A673 (cell line): Measurements from ENCODE around the gene SEMA5A. TPM values are rescaled to one million over a fixed set of nuclear protein-coding genes. Genes with fewer than 3 reads are reported as not detected.

Experiments
- BruUV-seq: library from RNA; stranded (reverse); fragments of 400-500 nt; replicated peaks from 2 replicates; lab custom pipeline; 2021; lab: Mats Ljungman, UMichigan
- CTCF ChIA-PET: fragments of 300-600 bp; sonication (Branson Sonifier 250); formaldehyde crosslinking; loops from one replicate; lab custom pipeline; 2022; ENCODE audit warnings: antibody characterized with exemption; lab: Charles Lee
- POLR2A ChIA-PET: fragments of 300-600 bp; sonication (Branson Sonifier 250); formaldehyde crosslinking; loops from one replicate; lab custom pipeline; 2022; ENCODE audit warnings: antibody characterized with exemption; ENCODE audit not compliant: low non-redundant PET; lab: Charles Lee
- DNase-seq: peaks from one replicate; pipeline ENCODE4 v3.0.0-alpha.2; 2015; ENCODE audit warnings: low spot score
- H3K27ac ChIP-seq: fragments of 200-600 bp; sonication (generic); 2 replicates; pipeline ENCODE4 v1.5.1; 2016; ENCODE audit warnings: mixed run types, low read depth, mild to moderate bottlenecking, mixed read lengths, antibody characterized with exemption, low read length; ENCODE audit not compliant: poor library complexity, severe bottlenecking
- H3K27me3 ChIP-seq: fragments of 200-600 bp; sonication (generic); replicated peaks from 2 replicates; pipeline ENCODE4 v1.6.1; 2017; ENCODE audit warnings: mixed run types, low read depth, mild to moderate bottlenecking, mixed read lengths, antibody characterized with exemption, low read length; ENCODE audit not compliant: insufficient read depth, poor library complexity
- H3K36me3 ChIP-seq: fragments of 200-600 bp; sonication (generic); 2 replicates; pipeline ENCODE4 v1.6.1; 2016; ENCODE audit warnings: mixed run types, mild to moderate bottlenecking, mixed read lengths, antibody characterized with exemption, low read length; ENCODE audit not compliant: insufficient read depth, poor library complexity, severe bottlenecking
- H3K4me1 ChIP-seq: fragments of 200-600 bp; sonication (generic); 2 replicates; pipeline ENCODE4 v1.6.1; 2017; ENCODE audit warnings: mixed run types, mild to moderate bottlenecking, mixed read lengths, antibody characterized with exemption, low read length; ENCODE audit not compliant: insufficient read depth, poor library complexity, severe bottlenecking
- H3K4me3 ChIP-seq: fragments of 200-600 bp; sonication (generic); 2 replicates; pipeline ENCODE4 v1.5.1; 2016; ENCODE audit warnings: low read depth, mixed run types, mild to moderate bottlenecking, mixed read lengths, low read length; ENCODE audit not compliant: poor library complexity, severe bottlenecking
- H3K9me3 ChIP-seq: fragments of 200-600 bp; sonication (generic); 2 replicates; pipeline ENCODE4 v1.6.1; 2016; ENCODE audit warnings: mixed run types, low read depth, mild to moderate bottlenecking, mixed read lengths, antibody characterized with exemption, low read length; ENCODE audit not compliant: poor library complexity, severe bottlenecking
- EZH2 ChIP-seq: fragments of 200-600 bp; sonication (generic); IDR thresholded peaks from 2 replicates; pipeline ENCODE4 v1.6.1; 2017; ENCODE audit warnings: borderline replicate concordance, low read depth, mild to moderate bottlenecking, mixed read lengths, antibody characterized with exemption, low read length; ENCODE audit not compliant: poor library complexity, severe bottlenecking
- intact Hi-C: fragments of 100-400 bp; cut with micrococcal nuclease; formaldehyde crosslinking; loops from one replicate; pipeline ENCODE4 v1.10.0; 2022; ENCODE audit not compliant: unreplicated experiment
- total RNA-seq: library from RNA; stranded (reverse); gene quantifications from 2 replicates; pipeline ENCODE4 v1.2.3, GENCODE V29; 2021
- TF ChIP-seq, protein P1 (sequence below): fragments of 300-800, 200-600 bp; sonication (generic); conservative IDR thresholded peaks from 2 replicates; pipeline ENCODE4 v1.5.1; 2017; ENCODE audit warnings: low read depth, mild to moderate bottlenecking, antibody characterized with exemption, low read length, moderate library complexity, mixed read lengths

Gene SEMA5A
- total RNA-seq, 1 experiment from 2014 or later = 0.17 TPM

GRCh38 chr5:9395706-9396105, 150.2 kb downstream of the SEMA5A start:
- H3K27ac ChIP-seq = no peak overlapping the region
- CTCF ChIA-PET = no interaction called here

DNA sequence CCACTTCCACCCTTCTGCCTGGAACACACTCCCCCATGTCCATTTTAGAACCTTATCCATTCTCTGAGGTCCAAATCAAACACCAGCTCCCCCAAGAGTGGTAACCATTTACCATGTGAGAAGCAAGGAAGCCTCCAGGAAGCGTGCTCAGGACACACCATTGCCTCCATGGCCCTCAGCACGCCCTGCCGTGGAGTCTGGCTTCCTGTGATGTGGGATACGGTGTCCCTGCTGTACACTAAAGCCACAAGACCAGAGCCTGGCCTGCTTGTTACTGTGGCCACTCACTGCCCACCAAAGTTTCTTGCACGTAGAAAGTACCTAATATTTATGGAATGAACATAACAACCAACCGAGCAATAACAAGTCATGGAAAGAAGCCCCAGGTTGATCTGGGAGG, 151.7 kb downstream of the SEMA5A start:
- Histone ChIP-seq H3K4me3 (no peak overlapping the region), H3K4me1 (no peaks in the 10 kb centered on the region), H3K9me3 (no peaks in the 10 kb centered on the region), H3K27ac (no peak overlapping the region), H3K27me3 (no peaks in the 10 kb centered on the region), H3K36me3 (no peaks in the 10 kb centered on the region)
- no peak for DNase-seq
- POLR2A ChIA-PET = no interaction called here
- intact Hi-C loops = no loop called here
- no TSS peak for BruUV-seq
- CTCF ChIA-PET = no interaction called here
- no peak for TF ChIP-seq EZH2
- TF ChIP-seq, protein P1, sequence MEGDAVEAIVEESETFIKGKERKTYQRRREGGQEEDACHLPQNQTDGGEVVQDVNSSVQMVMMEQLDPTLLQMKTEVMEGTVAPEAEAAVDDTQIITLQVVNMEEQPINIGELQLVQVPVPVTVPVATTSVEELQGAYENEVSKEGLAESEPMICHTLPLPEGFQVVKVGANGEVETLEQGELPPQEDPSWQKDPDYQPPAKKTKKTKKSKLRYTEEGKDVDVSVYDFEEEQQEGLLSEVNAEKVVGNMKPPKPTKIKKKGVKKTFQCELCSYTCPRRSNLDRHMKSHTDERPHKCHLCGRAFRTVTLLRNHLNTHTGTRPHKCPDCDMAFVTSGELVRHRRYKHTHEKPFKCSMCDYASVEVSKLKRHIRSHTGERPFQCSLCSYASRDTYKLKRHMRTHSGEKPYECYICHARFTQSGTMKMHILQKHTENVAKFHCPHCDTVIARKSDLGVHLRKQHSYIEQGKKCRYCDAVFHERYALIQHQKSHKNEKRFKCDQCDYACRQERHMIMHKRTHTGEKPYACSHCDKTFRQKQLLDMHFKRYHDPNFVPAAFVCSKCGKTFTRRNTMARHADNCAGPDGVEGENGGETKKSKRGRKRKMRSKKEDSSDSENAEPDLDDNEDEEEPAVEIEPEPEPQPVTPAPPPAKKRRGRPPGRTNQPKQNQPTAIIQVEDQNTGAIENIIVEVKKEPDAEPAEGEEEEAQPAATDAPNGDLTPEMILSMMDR = no peak

More at GRCh38 chr5:9395706-9396105, 150.2 kb downstream of the SEMA5A start:
- Histone ChIP-seq H3K9me3 (no peaks in the 10 kb centered on the region), H3K36me3 (no peaks in the 10 kb centered on the region), H3K4me1 (no peaks in the 10 kb centered on the region), H3K4me3 (no peak overlapping the region), H3K27me3 (no peaks in the 10 kb centered on the region)
- TF ChIP-seq EZH2 = no peak
- TF ChIP-seq, protein P1 = no peak
- POLR2A ChIA-PET = no interaction called here
- intact Hi-C loops = no loop called here
- BruUV-seq = no TSS peak
- no peak for DNase-seq

GRCh38 chr5:9392625-9393024, 153.2 kb downstream of the SEMA5A start:
- no peaks in the 10 kb centered on the region for H3K36me3 ChIP-seq
- CTCF ChIA-PET = no interaction called here
- intact Hi-C loops = no loop called here
- no peaks in the 10 kb centered on the region for H3K9me3 ChIP-seq
- no TSS peak for BruUV-seq
- TF ChIP-seq, protein P1 = no peak
- no peak for TF ChIP-seq EZH2
- H3K4me3 ChIP-seq = no peak overlapping the region
- no peaks in the 10 kb centered on the region for H3K27me3 ChIP-seq
- no peak overlapping the region for H3K27ac ChIP-seq
- no peaks in the 10 kb centered on the region for H3K4me1 ChIP-seq
- DNase-seq = no peak
- POLR2A ChIA-PET = no interaction called here
